KOPT-K1 (cell line): ENCODE measurements around the gene AKAP12.
"Not testable (repeated sequence)": the region's sequence is repeated elsewhere in the genome, so short reads cannot be mapped to it uniquely, and the experiment has no call there.

Experiments used
- H3K27ac ChIP-seq: fragments of 200-600 bp; sonication (generic); 2 replicates; pipeline ENCODE4 v1.5.1; 2016; ENCODE audit warnings: antibody characterized with exemption, mild to moderate bottlenecking, low read depth, low read length; ENCODE audit not compliant: poor library complexity, severe bottlenecking
- H3K36me3 ChIP-seq: fragments of 200-600 bp; sonication (generic); 2 replicates; pipeline ENCODE4 v1.5.1; 2017; ENCODE audit warnings: antibody characterized with exemption, mild to moderate bottlenecking, low read length, moderate library complexity; ENCODE audit not compliant: insufficient read depth
- H3K9me3 ChIP-seq: fragments of 200-600 bp; sonication (generic); 2 replicates; pipeline ENCODE4 v1.5.1; 2017; ENCODE audit warnings: antibody characterized with exemption, low read length, mild to moderate bottlenecking; ENCODE audit not compliant: insufficient read depth, poor library complexity, severe bottlenecking

AKAP12 gene

GRCh38 chr6:151351731-151352130, 112.0 kb downstream of the AKAP12 start:
- H3K36me3 ChIP-seq: no peaks in the 10 kb centered on the region
- H3K27ac ChIP-seq: no peak overlapping the region
- no peaks in the 10 kb centered on the region for H3K9me3 ChIP-seq

- Histone ChIP-seq H3K27ac (no peak overlapping the region), H3K36me3 (no peaks in the 10 kb centered on the region), H3K9me3 (no peaks in the 10 kb centered on the region)
These were observed 112.9 kb downstream of the AKAP12 start for GRCh38 chr6:151352410-151353396.

GRCh38 chr6:151353795-151354194, 114.0 kb downstream of the AKAP12 start:
- Histone ChIP-seq H3K27ac (no peak overlapping the region), H3K9me3 (no peaks in the 10 kb centered on the region), H3K36me3 (no peaks in the 10 kb centered on the region)

GRCh38 chr6:151356983-151357382, 117.2 kb downstream of the AKAP12 start:
- peaks cover 22% of the 10 kb centered on the region for H3K36me3 ChIP-seq
- H3K27ac ChIP-seq, H3K9me3 ChIP-seq: not testable (repeated sequence)

GRCh38 chr6:151357758-151358436, 118.1 kb downstream of the AKAP12 start:
- Histone ChIP-seq H3K27ac (no peak overlapping the region), H3K36me3 (peaks cover 31% of the 10 kb centered on the region), H3K9me3 (no peaks in the 10 kb centered on the region)

- Histone ChIP-seq H3K36me3 (peaks cover 35% of the 10 kb centered on the region), H3K9me3 (no peaks in the 10 kb centered on the region), H3K27ac (no peak overlapping the region)
These were observed 118.7 kb downstream of the AKAP12 start for GRCh38 chr6:151358475-151358874.

- Histone ChIP-seq H3K36me3 (peaks cover 41% of the 10 kb centered on the region), H3K27ac (no peak overlapping the region), H3K9me3 (no peaks in the 10 kb centered on the region)
These were observed 119.7 kb downstream of the AKAP12 start for GRCh38 chr6:151359486-151359885.

- Histone ChIP-seq H3K27ac (no peak overlapping the region), H3K36me3 (peaks cover 81% of the 10 kb centered on the region), H3K9me3 (no peaks in the 10 kb centered on the region)
These were observed 125.5 kb downstream of the AKAP12 start for GRCh38 chr6:151365233-151365632.

GRCh38 chr6:151370509-151371078, 130.8 kb downstream of the AKAP12 start:
- H3K36me3 ChIP-seq: peaks cover 68% of the 10 kb centered on the region
- H3K27ac ChIP-seq: no peak overlapping the region
- no peaks in the 10 kb centered on the region for H3K9me3 ChIP-seq

- peaks cover 53% of the 10 kb centered on the region for H3K36me3 ChIP-seq
- no peaks in the 10 kb centered on the region for H3K9me3 ChIP-seq
- no peak overlapping the region for H3K27ac ChIP-seq
These were observed 132.4 kb downstream of the AKAP12 start for GRCh38 chr6:151372164-151372563.

GRCh38 chr6:151374036-151374683, 134.4 kb downstream of the AKAP12 start:
- peaks cover 42% of the 10 kb centered on the region for H3K36me3 ChIP-seq
- H3K27ac ChIP-seq: no peak overlapping the region
- H3K9me3 ChIP-seq: no peaks in the 10 kb centered on the region

- H3K9me3 ChIP-seq: no peaks in the 10 kb centered on the region
- H3K36me3 ChIP-seq: peaks cover 27% of the 10 kb centered on the region
- no peak overlapping the region for H3K27ac ChIP-seq
These were observed 136.1 kb downstream of the AKAP12 start for GRCh38 chr6:151375833-151376232.

- Histone ChIP-seq H3K36me3 (peaks cover 21% of the 10 kb centered on the region), H3K27ac (no peak overlapping the region), H3K9me3 (no peaks in the 10 kb centered on the region)
These were observed 136.7 kb downstream of the AKAP12 start for GRCh38 chr6:151376440-151376839.

- Histone ChIP-seq H3K36me3 (peaks cover 14% of the 10 kb centered on the region), H3K27ac (no peak overlapping the region), H3K9me3 (no peaks in the 10 kb centered on the region)
These were observed 137.3 kb downstream of the AKAP12 start for GRCh38 chr6:151377095-151377494.
